ENCODE data around the gene NOP9.

- TF ChIP-seq, protein P1, sequence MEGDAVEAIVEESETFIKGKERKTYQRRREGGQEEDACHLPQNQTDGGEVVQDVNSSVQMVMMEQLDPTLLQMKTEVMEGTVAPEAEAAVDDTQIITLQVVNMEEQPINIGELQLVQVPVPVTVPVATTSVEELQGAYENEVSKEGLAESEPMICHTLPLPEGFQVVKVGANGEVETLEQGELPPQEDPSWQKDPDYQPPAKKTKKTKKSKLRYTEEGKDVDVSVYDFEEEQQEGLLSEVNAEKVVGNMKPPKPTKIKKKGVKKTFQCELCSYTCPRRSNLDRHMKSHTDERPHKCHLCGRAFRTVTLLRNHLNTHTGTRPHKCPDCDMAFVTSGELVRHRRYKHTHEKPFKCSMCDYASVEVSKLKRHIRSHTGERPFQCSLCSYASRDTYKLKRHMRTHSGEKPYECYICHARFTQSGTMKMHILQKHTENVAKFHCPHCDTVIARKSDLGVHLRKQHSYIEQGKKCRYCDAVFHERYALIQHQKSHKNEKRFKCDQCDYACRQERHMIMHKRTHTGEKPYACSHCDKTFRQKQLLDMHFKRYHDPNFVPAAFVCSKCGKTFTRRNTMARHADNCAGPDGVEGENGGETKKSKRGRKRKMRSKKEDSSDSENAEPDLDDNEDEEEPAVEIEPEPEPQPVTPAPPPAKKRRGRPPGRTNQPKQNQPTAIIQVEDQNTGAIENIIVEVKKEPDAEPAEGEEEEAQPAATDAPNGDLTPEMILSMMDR (IDR thresholded peaks at IDR 0.05), result peak; percentile 61 to 84 (median 69)
- no peak for TF ChIP-seq EP300 (IDR thresholded peaks at IDR 0.05; ENCODE audit: low read depth)
- TF ChIP-seq POLR2A (IDR thresholded peaks at IDR 0.05), result peak; percentile 75
- TF ChIP-seq POLR2AphosphoS5 (IDR thresholded peaks at IDR 0.05), result peak; percentile 45 to 84 (median 72)
Observed at GRCh38 chr14:24271134-24271833, 28.4 kb upstream of the NOP9 start, which contains the start of gene RABGGTA.

Data from transverse colon (tissue), 4 donors.